GM23338 (cell line): ENCODE results near the gene ESPNL. TPM values are rescaled to one million over a fixed set of nuclear protein-coding genes. Genes with fewer than 3 reads are reported as not detected.
A peak's percentile ranks its signal among the peaks of the same experiment; 100 is the strongest.

Source experiments
- ATAC-seq: fragments of 200-7000 bp; cut with Tn5 transposase; 3 replicates; pipeline ENCODE4 v1.9.1; 2020
- DNase-seq: peaks from one replicate; pipeline ENCODE4 v3.0.0-alpha.2; 2015; ENCODE audit warnings: low spot score
- H2AFZ ChIP-seq: fragments of 200-600 bp; sonication (generic); 2 replicates; pipeline ENCODE4 v1.8.0; 2016; ENCODE audit warnings: antibody characterized with exemption, mild to moderate bottlenecking, moderate library complexity
- H3F3A ChIP-seq: fragments of 200-600 bp; sonication (generic); replicated peaks from 2 replicates; pipeline ENCODE4 v1.8.0; 2017; ENCODE audit warnings: antibody characterized with exemption, mixed run types, low read depth
- H3K27ac ChIP-seq: fragments of 200-600 bp; sonication (generic); 2 replicates; pipeline ENCODE4 v1.6.1; 2016; ENCODE audit warnings: low read depth
- H3K27me3 ChIP-seq: fragments of 200-600 bp; sonication (generic); 2 replicates; pipeline ENCODE4 v1.8.0; 2016; ENCODE audit warnings: mild to moderate bottlenecking, mixed run types, moderate library complexity; ENCODE audit not compliant: insufficient read depth
- H3K36me3 ChIP-seq: fragments of 200-600 bp; sonication (generic); 2 replicates; pipeline ENCODE4 v1.8.0; 2016; ENCODE audit warnings: mild to moderate bottlenecking; ENCODE audit not compliant: insufficient read depth
- H3K4me1 ChIP-seq: fragments of 200-600 bp; sonication (generic); 2 replicates; pipeline ENCODE4 v1.8.0; 2016; ENCODE audit warnings: mild to moderate bottlenecking, moderate library complexity; ENCODE audit not compliant: insufficient read depth
- H3K4me2 ChIP-seq: fragments of 200-600 bp; sonication (generic); 2 replicates; pipeline ENCODE4 v1.7.1; 2017; ENCODE audit warnings: mixed run types
- H3K4me3 ChIP-seq: fragments of 200-600 bp; sonication (generic); 2 replicates; pipeline ENCODE4 v1.6.1; 2016; ENCODE audit warnings: mixed run types
- H3K79me2 ChIP-seq: fragments of 200-600 bp; sonication (generic); replicated peaks from 2 replicates; pipeline ENCODE4 v1.8.0; 2017; ENCODE audit warnings: mild to moderate bottlenecking; ENCODE audit not compliant: insufficient read depth
- H3K9me2 ChIP-seq: fragments of 200-600 bp; sonication (generic); 2 replicates; pipeline ENCODE4 v1.8.0; 2017; ENCODE audit not compliant: insufficient read depth
- H4K20me1 ChIP-seq: fragments of 200-600 bp; sonication (generic); replicated peaks from 2 replicates; pipeline ENCODE4 v1.8.0; 2017; ENCODE audit warnings: mild to moderate bottlenecking; ENCODE audit not compliant: insufficient read depth
- H3K27ac Mint-ChIP-seq: 2 replicates; pipeline ENCODE4 v1.8.0; 2020; ENCODE audit warnings: inconsistent platforms, mild to moderate bottlenecking, moderate library complexity, mixed read lengths
- H3K27me3 Mint-ChIP-seq: 3 replicates; pipeline ENCODE4 v1.8.0; 2022; ENCODE audit warnings: low read depth, mild to moderate bottlenecking, moderate library complexity, mixed read lengths, inconsistent platforms; ENCODE audit not compliant: insufficient read depth, poor library complexity
- H3K36me3 Mint-ChIP-seq: 3 replicates; pipeline ENCODE4 v1.8.0; 2021; ENCODE audit warnings: low read depth, mild to moderate bottlenecking, inconsistent platforms, moderate library complexity, mixed read lengths
- H3K4me1 Mint-ChIP-seq: 3 replicates; pipeline ENCODE4 v1.8.0; 2020; ENCODE audit warnings: mild to moderate bottlenecking, inconsistent platforms, mixed read lengths
- H3K4me3 Mint-ChIP-seq: 3 replicates; pipeline ENCODE4 v1.8.0; 2021; ENCODE audit warnings: moderate library complexity, mild to moderate bottlenecking, inconsistent platforms, mixed read lengths
- H3K9me3 Mint-ChIP-seq: 3 replicates; pipeline ENCODE4 v1.8.0; 2020; ENCODE audit warnings: moderate library complexity, mild to moderate bottlenecking, inconsistent platforms, mixed read lengths
- CREB1 ChIP-seq: fragments of 250-450 bp; sonication (Bioruptor Pico); IDR thresholded peaks from 2 replicates; pipeline ENCODE4 v1.5.0; 2020; ENCODE audit warnings: low read depth, mild to moderate bottlenecking, moderate library complexity
- EZH2 ChIP-seq: fragments of 200-600 bp; sonication (generic); IDR thresholded peaks from one replicate; pipeline ENCODE4 v1.8.0; 2017; ENCODE audit warnings: antibody characterized with exemption, mild to moderate bottlenecking, low read depth; ENCODE audit not compliant: unreplicated experiment
- EZH2phosphoT487 ChIP-seq: fragments of 200-600 bp; sonication (generic); IDR thresholded peaks from one replicate; pipeline ENCODE4 v1.8.1; 2018; ENCODE audit warnings: antibody characterized with exemption; ENCODE audit not compliant: unreplicated experiment
- JUNB ChIP-seq: IDR thresholded peaks from one replicate; pipeline ENCODE4 v1.6.1; 2016; ENCODE audit warnings: antibody characterized with exemption; ENCODE audit not compliant: unreplicated experiment
- NANOG ChIP-seq: IDR thresholded peaks from 2 replicates; pipeline ENCODE4 v1.6.1; 2016; ENCODE audit warnings: antibody characterized with exemption, borderline replicate concordance
- POLR2AphosphoS5 ChIP-seq: IDR thresholded peaks from 2 replicates; pipeline ENCODE4 v1.6.1; 2016; ENCODE audit warnings: antibody characterized with exemption, low read depth
- STAT1 ChIP-seq: IDR thresholded peaks from one replicate; pipeline ENCODE4 v1.6.1; 2016; ENCODE audit warnings: antibody characterized with exemption; ENCODE audit not compliant: unreplicated experiment
- ZNF114 ChIP-seq: fragments of 250-450 bp; sonication (Bioruptor Pico); IDR thresholded peaks from 2 replicates; pipeline ENCODE4 v1.5.0; 2020; ENCODE audit warnings: mild to moderate bottlenecking, moderate library complexity
- ZNF331 ChIP-seq: fragments of 250-450 bp; sonication (Bioruptor Pico); IDR thresholded peaks from 2 replicates; pipeline ENCODE4 v1.5.0; 2020; ENCODE audit warnings: low read depth, mild to moderate bottlenecking, moderate library complexity
- polyA plus RNA-seq: library from polyadenylated mRNA; unstranded; fragments of >200 nt; fragmentation: Nextera tagmentation; extraction: Ambion mirVana; gene quantifications from 2 replicates; pipeline ENCODE4 v1.2.1, GENCODE V29; 2016
- total RNA-seq: library from RNA; depleted of rRNA; stranded (reverse); fragments of >200 nt; shearing (Covaris generic); gene quantifications from 2 replicates; pipeline ENCODE4 v1.2.3, GENCODE V29; 2014
- TF ChIP-seq, protein P1 (sequence below): IDR thresholded peaks from one replicate; pipeline ENCODE4 v1.6.1; 2018; ENCODE audit warnings: antibody characterized with exemption; ENCODE audit not compliant: unreplicated experiment
- TF ChIP-seq, protein P2 (sequence below): IDR thresholded peaks from 2 replicates; pipeline ENCODE4 v1.6.1; 2016; ENCODE audit warnings: antibody characterized with exemption
- TF ChIP-seq, protein P3 (sequence below): fragments of 250-450 bp; sonication (Bioruptor Pico); IDR thresholded peaks from 2 replicates; pipeline ENCODE4 v1.5.0; 2020; ENCODE audit warnings: mild to moderate bottlenecking, moderate library complexity
- TF ChIP-seq, protein P4 (sequence below), 2 experiments: fragments of 200-600 bp in 1 of 2; sonication (generic) in 1 of 2; conservative IDR thresholded peaks; 2 replicates each; pipeline versions ENCODE4 v1.5.1 to v1.6.1; 2016 to 2017; ENCODE audit warnings: antibody characterized with exemption in 2 of 2, low read depth in 2 of 2, mild to moderate bottlenecking in 2 of 2, moderate library complexity in 1 of 2

Gene ESPNL
- total and polyA plus RNA-seq, 2 experiments from 2014 or later: 0.44 to 3.1 TPM

DNA sequence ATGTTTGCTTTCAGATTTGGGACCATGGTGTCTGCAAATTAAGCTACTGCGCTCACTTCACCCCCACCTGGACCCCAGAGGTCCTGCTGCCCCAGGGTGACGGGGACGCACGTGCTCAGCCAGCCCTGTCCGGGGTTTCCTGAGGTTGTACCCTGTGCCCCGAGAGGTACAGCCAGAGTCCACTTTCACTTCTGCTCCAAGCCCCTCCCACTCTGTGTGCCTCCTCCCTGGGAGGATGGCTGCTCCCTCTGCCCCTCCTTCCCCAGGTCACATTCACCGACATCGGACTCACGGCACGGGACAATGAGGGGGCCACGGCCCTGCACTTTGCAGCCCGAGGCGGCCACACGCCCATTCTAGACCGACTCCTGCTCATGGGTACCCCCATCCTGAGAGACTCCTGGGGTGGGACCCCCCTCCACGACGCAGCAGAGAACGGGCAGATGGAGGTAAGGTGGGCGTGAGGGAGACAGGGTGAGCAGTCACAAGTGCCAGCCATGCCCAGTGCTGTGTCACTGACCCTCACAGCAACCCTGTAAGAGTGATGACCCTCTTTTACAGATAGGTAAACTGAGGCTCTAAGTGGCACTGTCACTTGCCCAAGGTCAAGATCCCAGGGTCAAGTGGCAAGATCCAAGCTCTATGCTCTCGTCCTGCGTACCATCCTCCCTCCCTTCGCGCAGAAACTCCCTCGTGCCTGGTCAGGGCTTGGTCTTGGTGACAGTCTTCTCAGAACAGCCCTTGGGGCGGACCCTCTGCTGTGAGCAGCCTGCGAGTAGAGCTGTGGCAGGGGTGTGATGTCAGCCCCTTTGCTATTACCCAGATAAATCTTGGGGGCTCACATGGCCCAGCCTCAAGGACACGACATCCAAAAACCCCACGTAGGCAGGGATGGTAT lies 7.6 kb downstream of the ESPNL start:
- Histone ChIP-seq H3K27me3 (no peaks in the 10 kb centered on the region), H3K27ac (no peak overlapping the region), H3K4me1 (peaks cover 13% of the 10 kb centered on the region), H3K36me3 (no peaks in the 10 kb centered on the region; the same call in 1 of the 2 replicates), H3F3A (no peaks in the 10 kb centered on the region), H3K9me2 (no peaks in the 10 kb centered on the region), H3K4me2 (no peak overlapping the region), H2AFZ (0 out of 2 replicates have a peak overlapping the region, but pooled peaks have one; percentile 38), H3K79me2 (no peaks in the 10 kb centered on the region), H3K4me3 (no peak overlapping the region), H4K20me1 (no peaks in the 10 kb centered on the region)
- peaks cover 3% of the 10 kb centered on the region; the same call in 2 of the 3 replicates for H3K9me3 Mint-ChIP-seq
- H3K4me1 Mint-ChIP-seq: peaks cover 23% of the 10 kb centered on the region
- no peak overlapping the region; the same call in 2 of the 3 replicates for H3K4me3 Mint-ChIP-seq
- ATAC-seq (peak; percentile 15), DNase-seq (no peak)
- no peaks in the 10 kb centered on the region for H3K36me3 Mint-ChIP-seq
- H3K27ac Mint-ChIP-seq: no peak overlapping the region
- peaks cover 11% of the 10 kb centered on the region for H3K27me3 Mint-ChIP-seq
- TF ChIP-seq JUNB (no peak), STAT1 (no peak), NANOG (no peak), EZH2 (no peak), ZNF114 (CRISPR knock-in tag) (no peak), ZNF331 (CRISPR knock-in tag) (no peak), POLR2AphosphoS5 (no peak), CREB1 (CRISPR knock-in tag) (no peak), EZH2phosphoT487 (no peak)
- TF ChIP-seq, protein P1, sequence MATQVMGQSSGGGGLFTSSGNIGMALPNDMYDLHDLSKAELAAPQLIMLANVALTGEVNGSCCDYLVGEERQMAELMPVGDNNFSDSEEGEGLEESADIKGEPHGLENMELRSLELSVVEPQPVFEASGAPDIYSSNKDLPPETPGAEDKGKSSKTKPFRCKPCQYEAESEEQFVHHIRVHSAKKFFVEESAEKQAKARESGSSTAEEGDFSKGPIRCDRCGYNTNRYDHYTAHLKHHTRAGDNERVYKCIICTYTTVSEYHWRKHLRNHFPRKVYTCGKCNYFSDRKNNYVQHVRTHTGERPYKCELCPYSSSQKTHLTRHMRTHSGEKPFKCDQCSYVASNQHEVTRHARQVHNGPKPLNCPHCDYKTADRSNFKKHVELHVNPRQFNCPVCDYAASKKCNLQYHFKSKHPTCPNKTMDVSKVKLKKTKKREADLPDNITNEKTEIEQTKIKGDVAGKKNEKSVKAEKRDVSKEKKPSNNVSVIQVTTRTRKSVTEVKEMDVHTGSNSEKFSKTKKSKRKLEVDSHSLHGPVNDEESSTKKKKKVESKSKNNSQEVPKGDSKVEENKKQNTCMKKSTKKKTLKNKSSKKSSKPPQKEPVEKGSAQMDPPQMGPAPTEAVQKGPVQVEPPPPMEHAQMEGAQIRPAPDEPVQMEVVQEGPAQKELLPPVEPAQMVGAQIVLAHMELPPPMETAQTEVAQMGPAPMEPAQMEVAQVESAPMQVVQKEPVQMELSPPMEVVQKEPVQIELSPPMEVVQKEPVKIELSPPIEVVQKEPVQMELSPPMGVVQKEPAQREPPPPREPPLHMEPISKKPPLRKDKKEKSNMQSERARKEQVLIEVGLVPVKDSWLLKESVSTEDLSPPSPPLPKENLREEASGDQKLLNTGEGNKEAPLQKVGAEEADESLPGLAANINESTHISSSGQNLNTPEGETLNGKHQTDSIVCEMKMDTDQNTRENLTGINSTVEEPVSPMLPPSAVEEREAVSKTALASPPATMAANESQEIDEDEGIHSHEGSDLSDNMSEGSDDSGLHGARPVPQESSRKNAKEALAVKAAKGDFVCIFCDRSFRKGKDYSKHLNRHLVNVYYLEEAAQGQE: no peak
- TF ChIP-seq, protein P2, sequence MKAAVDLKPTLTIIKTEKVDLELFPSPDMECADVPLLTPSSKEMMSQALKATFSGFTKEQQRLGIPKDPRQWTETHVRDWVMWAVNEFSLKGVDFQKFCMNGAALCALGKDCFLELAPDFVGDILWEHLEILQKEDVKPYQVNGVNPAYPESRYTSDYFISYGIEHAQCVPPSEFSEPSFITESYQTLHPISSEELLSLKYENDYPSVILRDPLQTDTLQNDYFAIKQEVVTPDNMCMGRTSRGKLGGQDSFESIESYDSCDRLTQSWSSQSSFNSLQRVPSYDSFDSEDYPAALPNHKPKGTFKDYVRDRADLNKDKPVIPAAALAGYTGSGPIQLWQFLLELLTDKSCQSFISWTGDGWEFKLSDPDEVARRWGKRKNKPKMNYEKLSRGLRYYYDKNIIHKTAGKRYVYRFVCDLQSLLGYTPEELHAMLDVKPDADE: no peak
- TF ChIP-seq, protein P3, sequence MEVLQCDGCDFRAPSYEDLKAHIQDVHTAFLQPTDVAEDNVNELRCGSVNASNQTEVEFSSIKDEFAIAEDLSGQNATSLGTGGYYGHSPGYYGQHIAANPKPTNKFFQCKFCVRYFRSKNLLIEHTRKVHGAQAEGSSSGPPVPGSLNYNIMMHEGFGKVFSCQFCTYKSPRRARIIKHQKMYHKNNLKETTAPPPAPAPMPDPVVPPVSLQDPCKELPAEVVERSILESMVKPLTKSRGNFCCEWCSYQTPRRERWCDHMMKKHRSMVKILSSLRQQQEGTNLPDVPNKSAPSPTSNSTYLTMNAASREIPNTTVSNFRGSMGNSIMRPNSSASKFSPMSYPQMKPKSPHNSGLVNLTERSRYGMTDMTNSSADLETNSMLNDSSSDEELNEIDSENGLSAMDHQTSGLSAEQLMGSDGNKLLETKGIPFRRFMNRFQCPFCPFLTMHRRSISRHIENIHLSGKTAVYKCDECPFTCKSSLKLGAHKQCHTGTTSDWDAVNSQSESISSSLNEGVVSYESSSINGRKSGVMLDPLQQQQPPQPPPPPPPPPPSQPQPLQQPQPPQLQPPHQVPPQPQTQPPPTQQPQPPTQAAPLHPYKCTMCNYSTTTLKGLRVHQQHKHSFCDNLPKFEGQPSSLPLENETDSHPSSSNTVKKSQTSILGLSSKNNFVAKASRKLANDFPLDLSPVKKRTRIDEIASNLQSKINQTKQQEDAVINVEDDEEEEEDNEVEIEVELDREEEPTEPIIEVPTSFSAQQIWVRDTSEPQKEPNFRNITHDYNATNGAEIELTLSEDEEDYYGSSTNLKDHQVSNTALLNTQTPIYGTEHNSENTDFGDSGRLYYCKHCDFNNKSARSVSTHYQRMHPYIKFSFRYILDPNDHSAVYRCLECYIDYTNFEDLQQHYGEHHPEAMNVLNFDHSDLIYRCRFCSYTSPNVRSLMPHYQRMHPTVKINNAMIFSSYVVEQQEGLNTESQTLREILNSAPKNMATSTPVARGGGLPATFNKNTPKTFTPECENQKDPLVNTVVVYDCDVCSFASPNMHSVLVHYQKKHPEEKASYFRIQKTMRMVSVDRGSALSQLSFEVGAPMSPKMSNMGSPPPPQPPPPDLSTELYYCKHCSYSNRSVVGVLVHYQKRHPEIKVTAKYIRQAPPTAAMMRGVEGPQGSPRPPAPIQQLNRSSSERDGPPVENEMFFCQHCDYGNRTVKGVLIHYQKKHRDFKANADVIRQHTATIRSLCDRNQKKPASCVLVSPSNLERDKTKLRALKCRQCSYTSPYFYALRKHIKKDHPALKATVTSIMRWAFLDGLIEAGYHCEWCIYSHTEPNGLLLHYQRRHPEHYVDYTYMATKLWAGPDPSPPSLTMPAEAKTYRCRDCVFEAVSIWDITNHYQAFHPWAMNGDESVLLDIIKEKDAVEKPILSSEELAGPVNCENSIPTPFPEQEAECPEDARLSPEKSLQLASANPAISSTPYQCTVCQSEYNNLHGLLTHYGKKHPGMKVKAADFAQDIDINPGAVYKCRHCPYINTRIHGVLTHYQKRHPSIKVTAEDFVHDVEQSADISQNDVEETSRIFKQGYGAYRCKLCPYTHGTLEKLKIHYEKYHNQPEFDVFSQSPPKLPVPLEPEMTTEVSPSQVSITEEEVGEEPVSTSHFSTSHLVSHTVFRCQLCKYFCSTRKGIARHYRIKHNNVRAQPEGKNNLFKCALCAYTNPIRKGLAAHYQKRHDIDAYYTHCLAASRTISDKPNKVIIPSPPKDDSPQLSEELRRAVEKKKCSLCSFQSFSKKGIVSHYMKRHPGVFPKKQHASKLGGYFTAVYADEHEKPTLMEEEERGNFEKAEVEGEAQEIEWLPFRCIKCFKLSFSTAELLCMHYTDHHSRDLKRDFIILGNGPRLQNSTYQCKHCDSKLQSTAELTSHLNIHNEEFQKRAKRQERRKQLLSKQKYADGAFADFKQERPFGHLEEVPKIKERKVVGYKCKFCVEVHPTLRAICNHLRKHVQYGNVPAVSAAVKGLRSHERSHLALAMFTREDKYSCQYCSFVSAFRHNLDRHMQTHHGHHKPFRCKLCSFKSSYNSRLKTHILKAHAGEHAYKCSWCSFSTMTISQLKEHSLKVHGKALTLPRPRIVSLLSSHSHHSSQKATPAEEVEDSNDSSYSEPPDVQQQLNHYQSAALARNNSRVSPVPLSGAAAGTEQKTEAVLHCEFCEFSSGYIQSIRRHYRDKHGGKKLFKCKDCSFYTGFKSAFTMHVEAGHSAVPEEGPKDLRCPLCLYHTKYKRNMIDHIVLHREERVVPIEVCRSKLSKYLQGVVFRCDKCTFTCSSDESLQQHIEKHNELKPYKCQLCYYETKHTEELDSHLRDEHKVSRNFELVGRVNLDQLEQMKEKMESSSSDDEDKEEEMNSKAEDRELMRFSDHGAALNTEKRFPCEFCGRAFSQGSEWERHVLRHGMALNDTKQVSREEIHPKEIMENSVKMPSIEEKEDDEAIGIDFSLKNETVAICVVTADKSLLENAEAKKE (CRISPR knock-in tag): no peak
- TF ChIP-seq, protein P4, sequence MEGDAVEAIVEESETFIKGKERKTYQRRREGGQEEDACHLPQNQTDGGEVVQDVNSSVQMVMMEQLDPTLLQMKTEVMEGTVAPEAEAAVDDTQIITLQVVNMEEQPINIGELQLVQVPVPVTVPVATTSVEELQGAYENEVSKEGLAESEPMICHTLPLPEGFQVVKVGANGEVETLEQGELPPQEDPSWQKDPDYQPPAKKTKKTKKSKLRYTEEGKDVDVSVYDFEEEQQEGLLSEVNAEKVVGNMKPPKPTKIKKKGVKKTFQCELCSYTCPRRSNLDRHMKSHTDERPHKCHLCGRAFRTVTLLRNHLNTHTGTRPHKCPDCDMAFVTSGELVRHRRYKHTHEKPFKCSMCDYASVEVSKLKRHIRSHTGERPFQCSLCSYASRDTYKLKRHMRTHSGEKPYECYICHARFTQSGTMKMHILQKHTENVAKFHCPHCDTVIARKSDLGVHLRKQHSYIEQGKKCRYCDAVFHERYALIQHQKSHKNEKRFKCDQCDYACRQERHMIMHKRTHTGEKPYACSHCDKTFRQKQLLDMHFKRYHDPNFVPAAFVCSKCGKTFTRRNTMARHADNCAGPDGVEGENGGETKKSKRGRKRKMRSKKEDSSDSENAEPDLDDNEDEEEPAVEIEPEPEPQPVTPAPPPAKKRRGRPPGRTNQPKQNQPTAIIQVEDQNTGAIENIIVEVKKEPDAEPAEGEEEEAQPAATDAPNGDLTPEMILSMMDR (conservative IDR thresholded peaks at IDR 0.05; ENCODE audit: low read depth in 2 of 2): no peak
